Thymus (tissue), 11 donors: ENCODE data around the gene ZBTB7C. TPM values are rescaled to one million over a fixed set of nuclear protein-coding genes. Genes with fewer than 3 reads are reported as not detected.

Experiments used
- DNase-seq, 9 donors: peaks; one replicate each; pipeline ENCODE4 v3.0.0-alpha.2; 2013; ENCODE audit warnings: low spot score in 9 of 9, low read depth in 6 of 9, missing footprints in 1 of 9
- H3K27ac ChIP-seq, 2 donors: one replicate each; pipeline ENCODE4 v1.5.1; 2013; ENCODE audit warnings: control low read depth in 1 of 2, low read depth in 1 of 2, low read length in 1 of 2, mild to moderate bottlenecking in 1 of 2, moderate library complexity in 1 of 2
- H3K27me3 ChIP-seq, 2 donors: one replicate each; pipeline ENCODE4 v1.5.1; 2013; ENCODE audit warnings: low read length in 1 of 2; ENCODE audit not compliant: control insufficient read depth in 2 of 2, insufficient read depth in 1 of 2
- H3K36me3 ChIP-seq, 2 donors: one replicate each; pipeline ENCODE4 v1.5.1; 2013; ENCODE audit warnings: low read length in 1 of 2, mild to moderate bottlenecking in 1 of 2, moderate library complexity in 1 of 2; ENCODE audit not compliant: control insufficient read depth in 2 of 2, insufficient read depth in 2 of 2
- H3K4me1 ChIP-seq, 2 donors: one replicate each; pipeline ENCODE4 v1.5.1; 2013; ENCODE audit warnings: low read length in 2 of 2; ENCODE audit not compliant: control insufficient read depth in 2 of 2, insufficient read depth in 2 of 2
- H3K4me3 ChIP-seq, 2 donors: one replicate each; pipeline ENCODE4 v1.5.1; 2013; ENCODE audit warnings: low read length in 2 of 2, control low read depth in 1 of 2, mild to moderate bottlenecking in 1 of 2
- H3K9me3 ChIP-seq, 2 donors: one replicate each; pipeline ENCODE4 v1.5.1; 2013; ENCODE audit warnings: low read length in 1 of 2, mild to moderate bottlenecking in 1 of 2; ENCODE audit not compliant: control insufficient read depth in 2 of 2, insufficient read depth in 1 of 2
- WGBS: extraction: QIAGEN DNeasy Blood & Tissue Kit; methylation state at CpG from one replicate; pipeline ENCODE4 v1.1.7; 2013; 5-methylcytosine and 5-hydroxymethylcytosine counted together
- polyA plus RNA-seq: library from polyadenylated mRNA; stranded (reverse); fragments of 200-250 nt; gene quantifications from one replicate; pipeline ENCODE4 v1.2.3, GENCODE V29; 2013
- total RNA-seq: library from RNA; stranded (reverse); fragments of 120-200 nt; gene quantifications from one replicate; pipeline ENCODE4 v1.2.4, GENCODE V29; 2013
- donor health status: healthy.

ZBTB7C gene
- total and polyA plus RNA-seq, 2 donors, result 0.14 to 0.73 TPM

- Histone ChIP-seq H3K27ac (no peak overlapping the region), H3K36me3 (no peaks in the 10 kb centered on the region), H3K27me3 (peaks cover 0 to 14% of the 10 kb centered on the region in 2 donors), H3K4me1 (no peaks in the 10 kb centered on the region), H3K9me3 (no peaks in the 10 kb centered on the region), H3K4me3 (no peak overlapping the region)
- 81% methylated on average over 8 of the region's 8 CpGs for WGBS
- no peak for DNase-seq
Observed at GRCh38 chr18:48100165-48100575, 309.0 kb downstream of the ZBTB7C start.

- H3K27me3 ChIP-seq, result peaks cover 0 to 12% of the 10 kb centered on the region in 2 donors
- H3K27ac ChIP-seq, result no peak overlapping the region
- H3K4me1 ChIP-seq, result no peaks in the 10 kb centered on the region
- H3K4me3 ChIP-seq, result no peak overlapping the region
- no peak for DNase-seq
- no peaks in the 10 kb centered on the region for H3K36me3 ChIP-seq
- H3K9me3 ChIP-seq, result no peaks in the 10 kb centered on the region
- 82% methylated on average over 8 of the region's 8 CpGs for WGBS
Observed at GRCh38 chr18:48099481-48100164, 309.6 kb downstream of the ZBTB7C start.

DNA sequence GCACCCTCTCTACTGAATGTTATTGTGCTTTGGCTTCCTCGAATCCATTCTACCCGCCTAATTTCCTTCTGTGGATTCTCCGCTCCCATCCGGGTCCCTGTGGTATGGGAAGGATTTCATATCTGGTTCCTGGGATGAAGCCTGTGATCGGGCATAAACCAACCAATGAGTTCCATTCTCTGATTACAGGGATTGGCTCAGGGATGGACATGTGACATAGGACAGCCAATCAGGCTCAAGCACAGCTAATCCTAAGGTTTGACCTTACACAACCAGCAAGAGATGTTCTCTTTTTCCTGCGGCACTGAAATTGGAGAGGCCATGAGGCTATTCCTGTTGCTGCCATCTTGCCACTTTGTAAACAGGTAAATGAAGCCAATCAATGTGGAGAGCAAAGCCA lies 310.6 kb downstream of the ZBTB7C start:
- no peaks in the 10 kb centered on the region for H3K4me1 ChIP-seq
- H3K9me3 ChIP-seq, result no peaks in the 10 kb centered on the region
- 99% methylated on average over 6 of the region's 6 CpGs for WGBS
- H3K4me3 ChIP-seq, result no peak overlapping the region
- H3K36me3 ChIP-seq, result no peaks in the 10 kb centered on the region
- no peak overlapping the region for H3K27ac ChIP-seq
- H3K27me3 ChIP-seq, result peaks cover 0 to 12% of the 10 kb centered on the region in 2 donors
- DNase-seq, result no peak

DNA sequence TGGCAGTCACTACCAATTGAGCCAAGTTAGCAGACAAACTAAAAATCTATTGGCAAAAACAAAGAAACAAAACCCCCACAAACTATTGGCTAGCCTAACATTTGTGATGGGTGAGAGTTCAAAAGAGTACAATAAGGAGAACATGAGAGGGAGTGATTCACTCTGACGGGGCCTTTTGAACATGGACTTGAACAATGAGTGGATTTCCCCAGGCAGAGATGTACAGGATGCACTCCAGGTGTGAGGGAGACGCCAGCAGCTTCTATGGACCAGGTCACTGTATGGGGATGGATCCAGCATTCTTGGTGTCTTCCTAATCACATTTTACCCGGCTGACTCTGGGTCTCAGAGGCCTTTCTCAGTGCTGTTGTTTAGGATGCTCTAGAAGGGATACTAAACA lies 311.2 kb downstream of the ZBTB7C start:
- WGBS, result 91% methylated on average over 3 of the region's 3 CpGs
- no peak for DNase-seq
- H3K27ac ChIP-seq, result no peak overlapping the region
- H3K4me3 ChIP-seq, result no peak overlapping the region
- H3K36me3 ChIP-seq, result no peaks in the 10 kb centered on the region
- peaks cover 0 to 14% of the 10 kb centered on the region in 2 donors for H3K27me3 ChIP-seq
- no peaks in the 10 kb centered on the region for H3K9me3 ChIP-seq
- H3K4me1 ChIP-seq, result no peaks in the 10 kb centered on the region

DNA sequence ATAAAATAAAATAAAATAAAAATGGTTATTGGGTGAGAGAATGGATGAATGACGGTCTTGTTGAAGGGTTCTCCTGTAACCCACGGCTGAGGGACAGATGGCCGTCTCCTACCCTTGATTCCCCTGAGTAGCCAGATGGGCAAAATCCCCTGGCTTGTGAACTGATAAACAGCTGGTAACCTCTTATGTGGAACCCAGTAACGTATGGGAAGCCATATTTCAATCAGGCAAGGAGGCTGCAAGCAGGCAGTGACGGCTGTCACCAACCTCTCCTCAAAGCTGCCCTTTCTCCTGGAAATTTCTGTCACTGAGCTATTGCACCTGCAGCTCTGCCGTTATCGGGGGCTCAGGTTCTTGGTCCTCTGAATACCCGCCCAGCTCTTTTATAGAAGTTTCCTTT lies 313.5 kb downstream of the ZBTB7C start:
- Histone ChIP-seq H3K4me1 (no peaks in the 10 kb centered on the region), H3K27ac (no peak overlapping the region), H3K9me3 (no peaks in the 10 kb centered on the region), H3K4me3 (no peak overlapping the region), H3K36me3 (no peaks in the 10 kb centered on the region), H3K27me3 (peaks cover 0 to 12% of the 10 kb centered on the region in 2 donors)
- WGBS, result 82% methylated on average over 8 of the region's 8 CpGs
- no peak for DNase-seq

- H3K9me3 ChIP-seq, result no peaks in the 10 kb centered on the region
- WGBS, result 88% methylated on average over 5 of the region's 5 CpGs
- peaks cover 0 to 3% of the 10 kb centered on the region in 2 donors for H3K27me3 ChIP-seq
- H3K36me3 ChIP-seq, result no peaks in the 10 kb centered on the region
- H3K4me3 ChIP-seq, result no peak overlapping the region
- no peak overlapping the region for H3K27ac ChIP-seq
- no peaks in the 10 kb centered on the region for H3K4me1 ChIP-seq
- DNase-seq, result no peak
Observed at GRCh38 chr18:48093104-48093503, 316.1 kb downstream of the ZBTB7C start.

- H3K4me3 ChIP-seq, result no peak overlapping the region
- H3K27me3 ChIP-seq, result peaks cover 0 to 3% of the 10 kb centered on the region in 2 donors
- no peaks in the 10 kb centered on the region for H3K4me1 ChIP-seq
- DNase-seq, result no peak
- no peaks in the 10 kb centered on the region for H3K36me3 ChIP-seq
- no peaks in the 10 kb centered on the region for H3K9me3 ChIP-seq
- H3K27ac ChIP-seq, result no peak overlapping the region
- 94% methylated on average over 6 of the region's 6 CpGs for WGBS
Observed at GRCh38 chr18:48091869-48092497, 317.2 kb downstream of the ZBTB7C start.

GRCh38 chr18:48090702-48091101 lies 318.5 kb downstream of the ZBTB7C start:
- peaks cover 0 to 3% of the 10 kb centered on the region in 2 donors for H3K27me3 ChIP-seq
- H3K4me1 ChIP-seq, result no peaks in the 10 kb centered on the region
- WGBS, result 94% methylated on average over 1 of the region's 1 CpG
- no peak for DNase-seq
- H3K9me3 ChIP-seq, result no peaks in the 10 kb centered on the region
- no peaks in the 10 kb centered on the region for H3K36me3 ChIP-seq
- no peak overlapping the region for H3K4me3 ChIP-seq
- H3K27ac ChIP-seq, result no peak overlapping the region

DNA sequence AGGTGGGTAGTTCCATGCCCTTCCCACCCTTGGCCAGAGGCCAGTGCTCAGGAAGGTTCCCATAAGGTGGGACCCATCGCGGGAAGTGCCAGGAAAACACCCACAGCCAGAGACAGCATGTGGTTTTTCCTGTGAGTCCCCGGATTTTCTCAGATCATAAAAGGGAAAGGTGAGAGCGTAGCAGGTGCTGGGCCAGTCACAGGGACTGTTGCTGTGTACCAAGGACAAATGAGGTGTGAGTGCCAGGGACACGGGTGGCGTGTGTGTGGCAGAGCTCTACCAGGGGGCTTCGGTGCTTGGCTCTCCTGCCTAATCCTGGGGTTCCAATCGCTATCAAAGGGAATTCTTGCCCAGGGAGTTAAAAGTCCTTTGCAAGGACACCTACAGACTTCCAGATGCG lies 319.2 kb downstream of the ZBTB7C start:
- 94% methylated on average over 9 of the region's 9 CpGs for WGBS
- Histone ChIP-seq H3K27me3 (peaks cover 0 to 3% of the 10 kb centered on the region in 2 donors), H3K9me3 (no peaks in the 10 kb centered on the region), H3K4me1 (no peaks in the 10 kb centered on the region), H3K36me3 (no peaks in the 10 kb centered on the region), H3K4me3 (no peak overlapping the region), H3K27ac (no peak overlapping the region)
- DNase-seq, result no peak
